ENCODE measurements around the gene FKBP2.

- TF ChIP-seq CTCF (IDR thresholded peaks at IDR 0.05) (no peak), POLR2A (IDR thresholded peaks at IDR 0.05) (no peak)
These were observed 34.3 kb downstream of the FKBP2 start for GRCh38 chr11:64275031-64275800.
